ENCODE results near the gene MTUS2. TPM values are rescaled to one million over a fixed set of nuclear protein-coding genes. Genes with fewer than 3 reads are reported as not detected.

Gene MTUS2
- total RNA-seq, 2 donors from 2014 or later = 1.6 to 4.8 TPM

GRCh38 chr13:29402166-29402636, 582.1 kb downstream of the MTUS2 start:
- 15% methylated on average over 5 of the region's 5 CpGs for WGBS
- H3K36me3 ChIP-seq = no peaks in the 10 kb centered on the region
- no peak overlapping the region for H3K27ac ChIP-seq
- no peak for DNase-seq (ENCODE audit: low spot score)
- H3K4me3 ChIP-seq = no peak overlapping the region
- no peaks in the 10 kb centered on the region for H3K9me3 ChIP-seq
- intact Hi-C loops (cut with DNase I) = no loop called here
- no peak for TF ChIP-seq POLR2AphosphoS5 (IDR thresholded peaks at IDR 0.05)
- no peaks in the 10 kb centered on the region for H3K4me1 ChIP-seq (replicated peaks)
- H3K27me3 ChIP-seq (replicated peaks; ENCODE audit: insufficient read depth) = peaks cover under 1% of the 10 kb centered on the region

DNA sequence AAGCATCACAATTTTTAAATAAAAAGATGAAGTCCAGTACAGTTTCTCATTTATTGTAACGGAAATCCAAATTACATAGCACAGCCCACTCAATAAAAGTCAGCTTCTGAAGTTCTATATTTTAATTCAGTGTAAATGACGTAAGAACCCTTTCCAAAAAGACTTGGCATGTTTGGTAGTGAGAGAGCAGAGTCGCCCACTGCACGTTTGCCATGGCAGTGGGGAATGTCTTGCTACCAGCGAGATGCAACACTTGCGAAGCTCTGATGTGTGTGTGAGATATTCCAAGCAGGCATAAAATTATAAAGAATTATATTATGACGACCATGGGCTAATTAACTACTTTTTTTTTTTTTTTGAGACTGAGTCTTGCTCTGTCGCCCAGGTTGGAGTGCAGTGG, 585.3 kb downstream of the MTUS2 start:
- TF ChIP-seq POLR2AphosphoS5 (IDR thresholded peaks at IDR 0.05) (no peak), POLR2A (IDR thresholded peaks at IDR 0.05) (no peak)
- TF ChIP-seq, protein P1, sequence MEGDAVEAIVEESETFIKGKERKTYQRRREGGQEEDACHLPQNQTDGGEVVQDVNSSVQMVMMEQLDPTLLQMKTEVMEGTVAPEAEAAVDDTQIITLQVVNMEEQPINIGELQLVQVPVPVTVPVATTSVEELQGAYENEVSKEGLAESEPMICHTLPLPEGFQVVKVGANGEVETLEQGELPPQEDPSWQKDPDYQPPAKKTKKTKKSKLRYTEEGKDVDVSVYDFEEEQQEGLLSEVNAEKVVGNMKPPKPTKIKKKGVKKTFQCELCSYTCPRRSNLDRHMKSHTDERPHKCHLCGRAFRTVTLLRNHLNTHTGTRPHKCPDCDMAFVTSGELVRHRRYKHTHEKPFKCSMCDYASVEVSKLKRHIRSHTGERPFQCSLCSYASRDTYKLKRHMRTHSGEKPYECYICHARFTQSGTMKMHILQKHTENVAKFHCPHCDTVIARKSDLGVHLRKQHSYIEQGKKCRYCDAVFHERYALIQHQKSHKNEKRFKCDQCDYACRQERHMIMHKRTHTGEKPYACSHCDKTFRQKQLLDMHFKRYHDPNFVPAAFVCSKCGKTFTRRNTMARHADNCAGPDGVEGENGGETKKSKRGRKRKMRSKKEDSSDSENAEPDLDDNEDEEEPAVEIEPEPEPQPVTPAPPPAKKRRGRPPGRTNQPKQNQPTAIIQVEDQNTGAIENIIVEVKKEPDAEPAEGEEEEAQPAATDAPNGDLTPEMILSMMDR (IDR thresholded peaks at IDR 0.05) = no peak
- Histone ChIP-seq H3K27ac (no peak overlapping the region), H3K4me1 (replicated peaks) (no peaks in the 10 kb centered on the region), H3K4me3 (no peak overlapping the region), H3K27me3 (replicated peaks; ENCODE audit: insufficient read depth) (no peaks in the 10 kb centered on the region), H3K36me3 (no peaks in the 10 kb centered on the region), H3K9me3 (no peaks in the 10 kb centered on the region)
- intact Hi-C loops (cut with DNase I) = no loop called here
- WGBS = 78% methylated on average over 8 of the region's 8 CpGs
- DNase-seq (ENCODE audit: low spot score) = no peak

- H3K27me3 ChIP-seq (replicated peaks; ENCODE audit: insufficient read depth) = no peaks in the 10 kb centered on the region
- no peak overlapping the region for H3K27ac ChIP-seq
- H3K9me3 ChIP-seq = no peaks in the 10 kb centered on the region
- no peaks in the 10 kb centered on the region for H3K36me3 ChIP-seq
- 94% methylated on average over 2 of the region's 2 CpGs for WGBS
- DNase-seq (ENCODE audit: low spot score) = no peak
- intact Hi-C loops (cut with DNase I) = no loop called here
- H3K4me3 ChIP-seq = no peak overlapping the region
- TF ChIP-seq POLR2A (IDR thresholded peaks at IDR 0.05) = no peak
- TF ChIP-seq, protein P1 (IDR thresholded peaks at IDR 0.05) = no peak
- TF ChIP-seq POLR2AphosphoS5 (IDR thresholded peaks at IDR 0.05) = no peak
- H3K4me1 ChIP-seq (replicated peaks) = no peaks in the 10 kb centered on the region
Measured at GRCh38 chr13:29411481-29411880, 591.3 kb downstream of the MTUS2 start.

DNA sequence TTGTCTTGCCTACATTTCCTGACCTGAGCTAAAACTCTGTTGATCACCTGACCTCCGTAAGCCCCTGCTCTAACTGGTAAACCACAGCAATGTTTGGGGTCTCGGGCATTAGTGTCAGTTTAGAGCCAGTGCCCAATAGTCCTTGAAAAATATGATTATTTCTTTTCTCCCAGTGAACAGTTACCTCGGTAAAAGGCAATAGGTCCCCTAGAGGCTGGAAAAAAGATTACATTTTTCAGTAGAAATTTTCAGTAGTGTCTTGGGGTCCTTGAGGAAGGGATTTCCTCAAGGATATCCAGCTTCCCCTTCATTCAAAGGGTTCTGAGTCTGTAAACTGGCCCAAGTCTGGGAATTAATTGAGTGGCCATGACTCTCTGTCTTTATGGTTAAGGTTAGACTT, 597.9 kb downstream of the MTUS2 start:
- DNase-seq (ENCODE audit: low spot score) = no peak
- H3K36me3 ChIP-seq = no peaks in the 10 kb centered on the region
- no peaks in the 10 kb centered on the region for H3K9me3 ChIP-seq
- no peak overlapping the region for H3K27ac ChIP-seq
- no peaks in the 10 kb centered on the region for H3K4me1 ChIP-seq (replicated peaks)
- WGBS = 73% methylated on average over 3 of the region's 3 CpGs
- TF ChIP-seq, protein P1 (IDR thresholded peaks at IDR 0.05) = no peak
- TF ChIP-seq POLR2AphosphoS5 (IDR thresholded peaks at IDR 0.05) = no peak
- no peak for TF ChIP-seq POLR2A (IDR thresholded peaks at IDR 0.05)
- intact Hi-C loops (cut with DNase I) = no loop called here
- no peak overlapping the region for H3K4me3 ChIP-seq
- H3K27me3 ChIP-seq (replicated peaks; ENCODE audit: insufficient read depth) = no peaks in the 10 kb centered on the region

- Histone ChIP-seq H3K27me3 (replicated peaks; ENCODE audit: insufficient read depth) (no peaks in the 10 kb centered on the region), H3K4me3 (no peak overlapping the region), H3K9me3 (no peaks in the 10 kb centered on the region), H3K27ac (no peak overlapping the region), H3K36me3 (no peaks in the 10 kb centered on the region), H3K4me1 (replicated peaks) (no peaks in the 10 kb centered on the region)
- intact Hi-C loops (cut with DNase I) = no loop called here
- 80% methylated on average over 3 of the region's 3 CpGs for WGBS
- no peak for TF ChIP-seq POLR2A (IDR thresholded peaks at IDR 0.05)
- no peak for TF ChIP-seq POLR2AphosphoS5 (IDR thresholded peaks at IDR 0.05)
- TF ChIP-seq, protein P1 (IDR thresholded peaks at IDR 0.05) = no peak
- no peak for DNase-seq (ENCODE audit: low spot score)
Measured at GRCh38 chr13:29421118-29421517, 601.0 kb downstream of the MTUS2 start.
